Skeletal muscle tissue (tissue), 5 donors: ENCODE results near the gene ZNF761. TPM values are rescaled to one million over a fixed set of nuclear protein-coding genes. Genes with fewer than 3 reads are reported as not detected.
"Not testable (repeated sequence)": the region's sequence is repeated elsewhere in the genome, so short reads cannot be mapped to it uniquely, and the experiment has no call there.

Experiments
- H3K27ac ChIP-seq: one replicate; pipeline ENCODE4 v1.7.0; 2013; ENCODE audit warnings: mild to moderate bottlenecking, low read depth, low read length, inconsistent platforms
- H3K27me3 ChIP-seq, 3 donors: one replicate each; pipeline ENCODE4 v1.7.0; 2013; ENCODE audit warnings: low read length in 3 of 3; ENCODE audit not compliant: control insufficient read depth in 3 of 3, insufficient read depth in 3 of 3
- H3K36me3 ChIP-seq, 3 donors: one replicate each; pipeline ENCODE4 v1.7.0; 2013; ENCODE audit warnings: low read length in 3 of 3; ENCODE audit not compliant: control insufficient read depth in 3 of 3, insufficient read depth in 3 of 3
- H3K4me1 ChIP-seq, 3 donors: one replicate each; pipeline ENCODE4 v1.7.0; 2013; ENCODE audit warnings: low read length in 3 of 3, mild to moderate bottlenecking in 3 of 3; ENCODE audit not compliant: control insufficient read depth in 3 of 3, insufficient read depth in 3 of 3
- H3K4me3 ChIP-seq, 3 donors: one replicate each; pipeline ENCODE4 v1.7.0; 2013; ENCODE audit warnings: low read length in 3 of 3
- H3K9ac ChIP-seq, 3 donors: one replicate each; pipeline ENCODE4 v1.7.0; 2013; ENCODE audit warnings: low read length in 3 of 3, mild to moderate bottlenecking in 3 of 3, moderate library complexity in 2 of 3, low read depth in 1 of 3
- H3K9me3 ChIP-seq, 3 donors: one replicate each; pipeline ENCODE4 v1.7.0; 2013; ENCODE audit warnings: low read length in 3 of 3; ENCODE audit not compliant: control insufficient read depth in 3 of 3
- small RNA-seq: library from RNA; depleted of rRNA; stranded (forward); fragments of <200 nt; gene quantifications from one replicate; pipeline ENCODE3, GENCODE V24; 2014
- total RNA-seq: library from RNA; depleted of rRNA; stranded (reverse); fragments of >200 nt; gene quantifications from one replicate; pipeline ENCODE4 v1.2.3, GENCODE V29; 2014
- donor health status: Osteomylitis.

Gene ZNF761
- total RNA-seq, 1 donor from 2014 or later, result 4.2 TPM

DNA sequence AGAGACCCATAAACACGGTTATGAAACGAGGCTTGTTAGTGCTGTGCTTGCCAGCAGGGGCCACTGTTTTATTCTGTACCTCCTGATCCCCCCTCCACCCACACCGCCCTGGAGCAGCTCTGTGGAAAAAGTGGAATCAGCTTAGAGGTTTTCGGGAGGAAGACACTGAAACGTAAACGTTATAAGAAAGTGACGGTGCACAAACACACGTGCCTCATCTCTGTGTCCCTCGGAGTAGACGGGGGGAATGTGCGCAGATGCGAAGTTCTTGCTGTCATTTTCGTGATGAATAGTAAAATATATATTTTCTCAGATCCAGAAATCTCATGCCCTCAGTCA, 72.5 kb downstream of the ZNF761 start:
- not testable (repeated sequence) for H3K27ac ChIP-seq, H3K27me3 ChIP-seq, H3K9ac ChIP-seq, H3K36me3 ChIP-seq, H3K4me1 ChIP-seq, H3K9me3 ChIP-seq
- peak overlapping the region; percentile 29 to 61 (median 40) for H3K4me3 ChIP-seq

DNA sequence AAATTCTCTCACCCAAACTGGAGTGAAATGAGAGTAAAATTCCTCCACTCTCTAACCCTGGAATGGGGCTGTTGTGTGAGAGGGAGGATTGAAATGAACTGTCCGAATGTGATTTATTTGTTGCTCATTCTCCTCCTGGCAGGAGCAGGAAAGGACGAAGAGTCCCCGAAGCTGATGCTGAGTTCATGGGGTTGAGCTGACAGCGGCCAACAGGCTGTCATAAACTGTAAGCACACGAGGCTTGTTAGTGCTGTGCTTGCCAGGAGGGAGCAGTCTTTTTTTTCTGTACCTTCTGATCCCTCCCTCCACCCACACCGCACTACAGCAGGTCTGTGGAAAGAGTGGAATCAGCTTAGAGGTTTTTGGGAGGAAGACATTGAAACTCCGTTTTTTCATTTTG, 73.1 kb downstream of the ZNF761 start:
- H3K27me3 ChIP-seq, result peaks cover 0 to 7% (median 4%) of the 10 kb centered on the region in 3 donors
- no peak overlapping the region for H3K27ac ChIP-seq
- H3K9ac ChIP-seq, result peak overlapping the region in 1 of 3 donors; percentile 33
- no peaks in the 10 kb centered on the region for H3K36me3 ChIP-seq
- H3K4me3 ChIP-seq, result peak overlapping the region; percentile 29 to 61 (median 40)
- H3K9me3 ChIP-seq, result no peaks in the 10 kb centered on the region
- peaks cover 0 to 2% (median 0%) of the 10 kb centered on the region in 3 donors for H3K4me1 ChIP-seq

- H3K4me3 ChIP-seq, result no peak overlapping the region
- H3K27ac ChIP-seq, result no peak overlapping the region
- no peak overlapping the region for H3K9ac ChIP-seq
- H3K27me3 ChIP-seq, result peaks cover 0 to 7% (median 4%) of the 10 kb centered on the region in 3 donors
- H3K36me3 ChIP-seq, result no peaks in the 10 kb centered on the region
- peaks cover 0 to 2% (median 0%) of the 10 kb centered on the region in 3 donors for H3K4me1 ChIP-seq
- no peaks in the 10 kb centered on the region for H3K9me3 ChIP-seq
These were observed 74.9 kb downstream of the ZNF761 start for GRCh38 chr19:53506728-53507127.

Small RNA genes lying within 50 kb of the gene (small RNA-seq; reads per million reads assigned to genes)
- gene RPL39P36, result not detected

Other genes with a start within 250 kb of the ZNF761 start
- 2.1 TPM for gene ZNF665, start 238.6 kb upstream of the ZNF761 start, total RNA-seq
- 18.8 TPM for gene ZNF677, start 177.1 kb upstream of the ZNF761 start, total RNA-seq
- not detected for gene VN1R2, start 173.7 kb upstream of the ZNF761 start, total RNA-seq
- not detected for gene VN1R4, start 164.3 kb upstream of the ZNF761 start, total RNA-seq
- 3.7 TPM for gene ZNF845, start 98.2 kb upstream of the ZNF761 start, total RNA-seq
- 7.8 TPM for gene ZNF525, start 66.3 kb upstream of the ZNF761 start, total RNA-seq
- 13.0 TPM for gene ZNF765, start 36.8 kb upstream of the ZNF761 start, total RNA-seq
- 3.1 TPM for gene ZNF813, start 35.7 kb downstream of the ZNF761 start, total RNA-seq
- gene ZNF331, start 106.2 kb downstream of the ZNF761 start, total RNA-seq, result 6.3 TPM
- not detected for gene DPRX, start 200.0 kb downstream of the ZNF761 start, total RNA-seq